HCT116 (cell line): ENCODE data around the gene CDH2.

ENCODE experiments used
- CTCF ChIP-seq, 3 experiments: fragments of 200-600 bp in 1 of 3; sonication (generic) in 1 of 3; IDR thresholded peaks in 2 of 3; conservative IDR thresholded peaks in 1 of 3; 2 replicates each; pipeline ENCODE4 v1.5.1; 2012 to 2017; ENCODE audit warnings: low read depth in 2 of 3, low read length in 2 of 3, antibody characterized with exemption in 1 of 3, borderline replicate concordance in 1 of 3, control low read depth in 1 of 3, mild to moderate bottlenecking in 1 of 3, mixed read lengths in 1 of 3, mixed run types in 1 of 3, moderate library complexity in 1 of 3; ENCODE audit not compliant: insufficient read depth in 1 of 3
- POLR2A ChIP-seq: IDR thresholded peaks from 2 replicates; pipeline ENCODE4 v1.7.0; 2011; ENCODE audit warnings: borderline replicate concordance; ENCODE audit not compliant: insufficient read depth, insufficient read length; ENCODE audit errors: extremely low read depth

- TF ChIP-seq POLR2A = no peak
- TF ChIP-seq CTCF (IDR thresholded peaks at IDR 0.05 in 2 of 3, conservative IDR thresholded peaks at IDR 0.05 in 1 of 3; ENCODE audit: borderline replicate concordance in 1 of 3, insufficient read depth in 1 of 3, low read depth in 2 of 3, low read length in 2 of 3) = no peak
Measured at GRCh38 chr18:28040211-28040610, 136.7 kb downstream of the CDH2 start.
